ENCODE results near the gene ABCA4.
A peak's percentile ranks its signal among the peaks of the same experiment; 100 is the strongest.

The ABCA4 gene

DNA sequence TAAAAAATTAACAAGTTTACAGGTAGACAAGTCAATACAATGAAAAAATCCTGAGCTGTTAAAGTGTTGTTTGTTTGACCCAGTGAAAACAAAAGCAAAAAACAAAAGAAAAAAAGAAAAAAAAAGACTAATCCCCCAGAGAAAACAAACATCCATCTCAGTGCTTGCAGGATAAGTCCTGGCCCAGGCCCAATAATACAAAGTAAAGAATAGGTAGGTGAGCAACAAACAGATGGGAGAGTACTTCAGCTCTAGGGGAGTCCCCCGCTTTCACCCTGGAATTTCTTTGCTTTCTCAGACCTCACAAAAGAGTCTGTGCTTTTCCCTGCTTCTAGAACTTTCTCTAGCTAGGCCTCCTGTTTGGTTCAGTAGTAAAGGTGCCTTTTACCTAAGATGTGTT lies 70.3 kb downstream of the ABCA4 start:
- FAIRE-seq: no peak
- no peak for DNase-seq (ENCODE audit: insufficient read length, low spot score)
- TF ChIP-seq, protein P1, sequence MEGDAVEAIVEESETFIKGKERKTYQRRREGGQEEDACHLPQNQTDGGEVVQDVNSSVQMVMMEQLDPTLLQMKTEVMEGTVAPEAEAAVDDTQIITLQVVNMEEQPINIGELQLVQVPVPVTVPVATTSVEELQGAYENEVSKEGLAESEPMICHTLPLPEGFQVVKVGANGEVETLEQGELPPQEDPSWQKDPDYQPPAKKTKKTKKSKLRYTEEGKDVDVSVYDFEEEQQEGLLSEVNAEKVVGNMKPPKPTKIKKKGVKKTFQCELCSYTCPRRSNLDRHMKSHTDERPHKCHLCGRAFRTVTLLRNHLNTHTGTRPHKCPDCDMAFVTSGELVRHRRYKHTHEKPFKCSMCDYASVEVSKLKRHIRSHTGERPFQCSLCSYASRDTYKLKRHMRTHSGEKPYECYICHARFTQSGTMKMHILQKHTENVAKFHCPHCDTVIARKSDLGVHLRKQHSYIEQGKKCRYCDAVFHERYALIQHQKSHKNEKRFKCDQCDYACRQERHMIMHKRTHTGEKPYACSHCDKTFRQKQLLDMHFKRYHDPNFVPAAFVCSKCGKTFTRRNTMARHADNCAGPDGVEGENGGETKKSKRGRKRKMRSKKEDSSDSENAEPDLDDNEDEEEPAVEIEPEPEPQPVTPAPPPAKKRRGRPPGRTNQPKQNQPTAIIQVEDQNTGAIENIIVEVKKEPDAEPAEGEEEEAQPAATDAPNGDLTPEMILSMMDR (IDR thresholded peaks at IDR 0.05; ENCODE audit: insufficient read depth, missing control alignments): no peak

DNA sequence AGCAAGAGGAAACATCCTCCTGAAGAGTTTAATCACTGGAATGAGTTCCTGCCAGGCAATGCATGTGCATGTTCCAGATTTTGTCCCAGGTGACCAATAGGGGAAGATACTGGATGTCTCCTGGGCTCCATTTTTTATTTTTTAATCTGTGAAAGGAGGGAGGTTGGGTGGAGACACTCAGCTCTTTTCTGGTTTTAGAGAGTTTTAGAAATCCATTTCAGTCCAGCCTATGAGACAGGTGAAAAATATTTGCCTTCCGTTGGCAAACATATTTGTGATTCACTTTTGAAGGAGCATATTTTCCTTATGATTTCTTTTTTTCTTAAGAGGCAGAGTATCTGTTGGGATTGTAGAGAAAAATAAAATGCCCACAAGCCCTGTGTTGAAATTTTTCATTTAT lies 70.7 kb downstream of the ABCA4 start:
- TF ChIP-seq, protein P1 (IDR thresholded peaks at IDR 0.05; ENCODE audit: insufficient read depth, missing control alignments): no peak
- FAIRE-seq (no peak), DNase-seq (ENCODE audit: insufficient read length, low spot score) (no peak)

DNA sequence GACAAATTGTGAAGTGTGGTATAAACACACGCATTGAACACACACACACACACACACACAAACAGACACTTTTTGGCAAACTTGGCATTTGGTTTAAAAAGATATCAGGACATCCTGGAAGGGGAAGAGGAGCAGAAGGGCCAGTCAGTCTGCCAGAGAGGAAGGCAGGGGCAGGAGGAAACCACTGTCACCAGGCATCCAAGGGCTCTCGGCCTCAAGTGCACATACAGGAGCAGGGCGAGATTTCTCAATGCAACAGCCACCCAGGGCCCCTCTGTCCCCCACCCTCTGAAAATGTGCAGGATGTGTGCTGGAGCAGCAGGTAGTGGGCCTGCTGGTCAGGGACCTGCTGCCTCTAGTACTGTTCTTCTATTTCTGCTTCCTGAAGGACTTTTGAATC lies 71.2 kb downstream of the ABCA4 start:
- FAIRE-seq (no peak), DNase-seq (ENCODE audit: insufficient read length, low spot score) (no peak)
- TF ChIP-seq, protein P1 (IDR thresholded peaks at IDR 0.05; ENCODE audit: insufficient read depth, missing control alignments): no peak

DNA sequence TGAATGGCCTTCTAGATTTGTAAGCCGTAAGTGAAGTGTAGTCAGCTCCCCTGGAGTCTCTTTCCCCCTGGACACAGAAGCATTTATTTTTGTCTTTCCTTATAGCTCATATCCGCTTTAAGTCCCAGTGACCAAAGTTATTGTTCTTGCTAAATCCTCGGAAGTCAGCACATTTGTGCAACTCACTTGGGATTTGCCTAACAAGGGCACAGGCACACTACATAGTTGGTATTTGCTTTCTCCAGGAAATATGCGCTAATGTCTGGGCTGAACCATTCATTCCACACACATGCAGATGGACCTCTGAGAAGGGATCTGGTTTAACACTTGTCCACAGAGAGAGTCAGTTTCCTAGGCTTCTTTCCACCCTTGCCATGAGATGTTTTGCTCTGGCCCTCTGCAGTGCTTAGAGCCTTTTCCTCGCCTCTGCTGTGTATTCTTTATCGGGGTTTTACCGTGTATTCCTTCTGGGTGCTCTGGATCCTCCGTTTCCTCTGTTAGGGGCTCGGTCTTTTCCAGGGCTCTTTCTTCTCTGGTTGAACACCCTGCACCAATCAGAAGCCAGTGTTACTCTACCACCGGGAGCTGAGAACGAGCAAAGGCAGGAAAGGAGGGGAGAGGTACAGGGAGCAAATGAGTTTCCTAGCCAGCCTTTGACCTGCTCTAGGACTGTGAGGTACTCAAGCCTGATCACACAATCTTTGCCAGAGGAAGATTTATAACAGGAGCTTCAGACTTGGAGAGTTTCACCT lies 72.4 kb downstream of the ABCA4 start:
- TF ChIP-seq, protein P1 (IDR thresholded peaks at IDR 0.05; ENCODE audit: insufficient read depth, missing control alignments): no peak
- FAIRE-seq: no peak
- no peak for DNase-seq (ENCODE audit: insufficient read length, low spot score)

DNA sequence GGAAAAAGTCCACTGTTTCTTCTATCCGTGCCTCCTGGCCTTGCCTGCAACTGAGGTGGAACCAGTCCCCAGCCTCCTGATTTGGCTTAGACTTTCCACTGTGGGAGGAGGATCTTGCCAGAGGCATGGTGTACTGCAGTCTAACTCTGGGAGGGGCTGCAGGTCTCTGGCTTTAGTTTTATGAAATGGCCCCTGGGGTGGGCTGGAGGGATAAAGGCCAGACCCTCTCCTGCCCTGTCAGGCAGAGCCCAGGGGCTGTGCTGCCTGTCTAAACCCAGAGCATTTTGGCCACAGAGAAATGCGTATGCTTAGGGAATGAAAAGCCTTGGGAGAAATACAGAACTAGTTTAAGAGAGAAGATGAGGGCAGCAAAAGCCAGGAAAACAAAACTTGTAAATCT lies 73.0 kb downstream of the ABCA4 start:
- TF ChIP-seq, protein P1 (IDR thresholded peaks at IDR 0.05; ENCODE audit: insufficient read depth, missing control alignments): no peak
- FAIRE-seq: no peak
- no peak for DNase-seq (ENCODE audit: insufficient read length, low spot score)

DNA sequence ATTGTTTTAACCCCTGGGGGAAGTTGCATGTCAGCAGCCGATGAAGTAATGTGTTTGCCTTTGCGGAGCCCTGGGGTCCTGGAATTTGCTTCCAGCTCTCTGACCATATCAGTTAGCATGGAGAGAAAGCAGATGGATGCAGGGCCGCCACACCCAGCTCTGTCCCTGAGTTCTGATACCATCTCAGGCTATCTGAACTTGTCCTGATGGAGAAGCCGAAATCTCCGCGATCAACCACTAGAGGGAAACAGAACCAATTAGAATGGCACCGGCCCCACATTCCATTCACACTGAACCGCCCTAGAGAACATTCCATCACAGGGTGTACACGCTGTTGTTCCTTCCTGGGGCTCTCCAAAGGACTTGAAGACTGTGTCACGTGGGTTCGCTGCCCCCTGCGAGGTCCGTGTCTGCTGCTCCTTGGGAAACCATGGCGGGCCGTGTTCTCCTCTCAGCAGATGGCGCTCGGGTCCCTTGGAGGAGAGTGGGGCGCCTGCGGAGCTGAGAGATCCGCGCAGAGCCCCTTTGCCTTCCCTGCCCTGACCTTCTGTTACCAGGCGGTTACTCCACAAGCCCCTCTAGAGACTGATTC lies 75.4 kb downstream of the ABCA4 start:
- DNase-seq (ENCODE audit: insufficient read length, low spot score) (peak; percentile 53), FAIRE-seq (no peak)
- TF ChIP-seq, protein P1 (IDR thresholded peaks at IDR 0.05; ENCODE audit: insufficient read depth, missing control alignments): peak; percentile 41

DNA sequence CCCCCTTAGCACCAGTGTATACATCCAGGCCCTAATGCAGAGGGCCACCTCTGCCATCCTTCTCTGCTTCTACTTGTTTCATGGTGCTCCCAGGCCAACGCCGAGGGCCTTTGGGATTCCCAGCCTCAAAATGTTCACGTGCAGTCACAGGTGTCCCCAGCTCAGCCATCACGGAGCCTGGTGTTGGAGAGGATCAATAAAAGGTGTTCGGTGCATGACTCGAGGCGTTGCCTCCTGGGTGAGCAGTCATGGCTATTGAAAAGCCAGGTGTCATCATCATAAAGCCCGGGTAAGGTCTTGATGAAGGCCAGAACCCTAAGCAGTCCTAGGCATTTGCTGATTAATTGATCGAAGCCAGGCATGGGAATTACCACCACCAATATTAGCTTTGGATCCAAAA lies 76.1 kb downstream of the ABCA4 start:
- FAIRE-seq: no peak
- TF ChIP-seq, protein P1 (IDR thresholded peaks at IDR 0.05; ENCODE audit: insufficient read depth, missing control alignments): no peak
- DNase-seq (ENCODE audit: insufficient read length, low spot score): no peak

All from D721Med (cell line).